Measurements from ENCODE around the gene RAB4B.

DNA sequence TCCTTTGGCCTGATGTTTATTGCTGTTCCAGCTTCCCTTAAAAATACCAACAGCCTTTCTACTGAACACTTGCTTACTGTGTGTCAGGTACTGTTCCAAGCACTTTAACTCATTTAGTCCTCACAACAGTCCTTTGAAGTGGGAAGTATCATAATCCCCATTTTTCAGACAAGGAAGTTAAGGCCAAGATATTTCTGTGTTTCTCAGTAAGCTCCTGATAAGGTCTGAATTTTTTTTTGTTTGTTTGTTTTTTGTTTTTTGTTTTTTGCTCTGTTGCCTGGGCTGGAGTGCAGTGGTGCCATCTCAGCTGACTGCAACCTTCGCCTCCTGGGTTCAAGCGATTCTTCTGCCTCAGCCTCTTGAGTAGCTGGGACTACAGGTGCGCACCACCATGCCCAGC lies 19.6 kb upstream of the RAB4B start:
- TF ChIP-seq CTCF (IDR thresholded peaks at IDR 0.05) (no peak), POLR2A (IDR thresholded peaks at IDR 0.05) (no peak)

All from body of pancreas (tissue), 4 donors.